Stimulated activated CD8-positive, alpha-beta memory T cell treated with anti-CD3 and anti-CD28 coated beads, Interleukin-4, amount 100 ng/mL, for 48 hours (primary cell): ENCODE results near the gene BCL11B.

Source experiments
- DNase-seq: peaks from one replicate; pipeline ENCODE4 v3.0.0-alpha.2; 2020

BCL11B gene

GRCh38 chr14:99155173-99156089, 116.6 kb downstream of the BCL11B start:
- DNase-seq = no peak

GRCh38 chr14:99150236-99150635, 121.8 kb downstream of the BCL11B start:
- DNase-seq = no peak

GRCh38 chr14:99148861-99149610, 123.0 kb downstream of the BCL11B start:
- no peak for DNase-seq

GRCh38 chr14:99148131-99148530, 123.9 kb downstream of the BCL11B start:
- DNase-seq = no peak

GRCh38 chr14:99147366-99147740, 124.6 kb downstream of the BCL11B start:
- DNase-seq = no peak

- DNase-seq = peak; percentile 2
Measured at GRCh38 chr14:99146616-99147365, 125.2 kb downstream of the BCL11B start.

GRCh38 chr14:99145307-99145706, 126.7 kb downstream of the BCL11B start:
- no peak for DNase-seq

- DNase-seq = no peak
Measured at GRCh38 chr14:99143793-99144192, 128.2 kb downstream of the BCL11B start.

GRCh38 chr14:99143126-99143525, 128.9 kb downstream of the BCL11B start:
- DNase-seq = no peak

- no peak for DNase-seq
Measured at GRCh38 chr14:99141236-99141635, 130.8 kb downstream of the BCL11B start.

- DNase-seq = no peak
Measured at GRCh38 chr14:99138999-99139865, 132.8 kb downstream of the BCL11B start.

GRCh38 chr14:99137913-99138571, 134.0 kb downstream of the BCL11B start:
- peak; percentile 20 for DNase-seq

GRCh38 chr14:99137001-99137700, 134.8 kb downstream of the BCL11B start:
- peak; percentile 11 for DNase-seq

GRCh38 chr14:99136401-99136800, 135.6 kb downstream of the BCL11B start:
- DNase-seq = no peak

GRCh38 chr14:99136047-99136400, 136.0 kb downstream of the BCL11B start:
- no peak for DNase-seq

GRCh38 chr14:99134516-99135046, 137.4 kb downstream of the BCL11B start:
- no peak for DNase-seq

- no peak for DNase-seq
Measured at GRCh38 chr14:99133636-99134515, 138.1 kb downstream of the BCL11B start.

GRCh38 chr14:99132821-99133635, 139.0 kb downstream of the BCL11B start:
- no peak for DNase-seq
